Hepatocyte (in vitro differentiated cells): ENCODE results near the gene NLRP8. TPM values are rescaled to one million over a fixed set of nuclear protein-coding genes. Genes with fewer than 3 reads are reported as not detected.
"Not testable (repeated sequence)": the region's sequence is repeated elsewhere in the genome, so short reads cannot be mapped to it uniquely, and the experiment has no call there.

ENCODE experiments used
- DNase-seq: peaks from one replicate; pipeline ENCODE4 v3.0.0-alpha.2; 2016; ENCODE audit warnings: low spot score
- H2AFZ ChIP-seq: fragments of 200-600 bp; sonication (generic); 2 replicates; pipeline ENCODE4 v1.6.0; 2016; ENCODE audit warnings: antibody characterized with exemption, mild to moderate bottlenecking
- H3K27ac ChIP-seq: fragments of 200-600 bp; sonication (generic); 2 replicates; pipeline ENCODE4 v1.5.1; 2016; ENCODE audit warnings: mild to moderate bottlenecking
- H3K27me3 ChIP-seq: fragments of 200-600 bp; sonication (generic); 2 replicates; pipeline ENCODE4 v1.6.1; 2016
- H3K36me3 ChIP-seq: fragments of 200-600 bp; sonication (generic); replicated peaks from 2 replicates; pipeline ENCODE4 v1.5.1; 2016; ENCODE audit warnings: low read depth; ENCODE audit not compliant: insufficient read depth
- H3K4me1 ChIP-seq: fragments of 200-600 bp; sonication (generic); 2 replicates; pipeline ENCODE4 v1.5.1; 2016; ENCODE audit warnings: mild to moderate bottlenecking, moderate library complexity; ENCODE audit not compliant: insufficient read depth
- H3K4me2 ChIP-seq: fragments of 200-600 bp; sonication (generic); 2 replicates; pipeline ENCODE4 v1.6.0; 2016
- H3K4me3 ChIP-seq: fragments of 200-600 bp; sonication (generic); 2 replicates; pipeline ENCODE4 v1.5.1; 2016; ENCODE audit warnings: mild to moderate bottlenecking
- H3K79me2 ChIP-seq: fragments of 200-600 bp; sonication (generic); 2 replicates; pipeline ENCODE4 v1.6.0; 2017; ENCODE audit warnings: mild to moderate bottlenecking
- H3K9me2 ChIP-seq: fragments of 200-600 bp; sonication (generic); replicated peaks from 2 replicates; pipeline ENCODE4 v1.6.0; 2017; ENCODE audit warnings: mild to moderate bottlenecking; ENCODE audit not compliant: insufficient read depth
- H3K9me3 ChIP-seq: fragments of 200-600 bp; sonication (generic); 2 replicates; pipeline ENCODE4 v1.5.1; 2016; ENCODE audit warnings: low read depth, mild to moderate bottlenecking
- H4K20me1 ChIP-seq: fragments of 200-600 bp; sonication (generic); 2 replicates; pipeline ENCODE4 v1.6.0; 2016; ENCODE audit warnings: mild to moderate bottlenecking; ENCODE audit not compliant: insufficient read depth, poor library complexity, severe bottlenecking
- EZH2 ChIP-seq: fragments of 200-600 bp; sonication (generic); IDR thresholded peaks from 2 replicates; pipeline ENCODE4 v1.6.1; 2016; ENCODE audit warnings: antibody characterized with exemption, mild to moderate bottlenecking, borderline replicate concordance
- EZH2phosphoT487 ChIP-seq: fragments of 200-600 bp; sonication (generic); IDR thresholded peaks from one replicate; pipeline ENCODE4 v1.6.1; 2018; ENCODE audit warnings: antibody characterized with exemption, mild to moderate bottlenecking, low read depth, moderate library complexity; ENCODE audit not compliant: unreplicated experiment, severe bottlenecking
- WGBS: methylation state at CpG from one replicate; pipeline ENCODE4 v1.1.6; 2016; ENCODE audit warnings: low lambda C conversion rate; ENCODE audit errors: missing lambda C conversion rate; 5-methylcytosine and 5-hydroxymethylcytosine counted together
- polyA plus RNA-seq: library from polyadenylated mRNA; unstranded; fragments of >200 nt; fragmentation: Nextera tagmentation; extraction: Ambion mirVana; gene quantifications from 2 replicates; pipeline ENCODE4 v1.2.1, GENCODE V29; 2016
- total RNA-seq: library from RNA; depleted of rRNA; stranded (reverse); fragments of >200 nt; gene quantifications from 2 replicates; pipeline ENCODE4 v1.2.3, GENCODE V29; 2014
- TF ChIP-seq, protein P1 (sequence below): fragments of 200-600 bp; sonication (generic); IDR thresholded peaks from 2 replicates; pipeline ENCODE4 v1.5.1; 2016; ENCODE audit warnings: antibody characterized with exemption, mild to moderate bottlenecking; ENCODE audit not compliant: poor library complexity

Gene NLRP8
- total and polyA plus RNA-seq, 2 experiments from 2014 or later = not detected

- no peak overlapping the region for H3K4me2 ChIP-seq
- H3K9me2 ChIP-seq = no peaks in the 10 kb centered on the region
- TF ChIP-seq EZH2phosphoT487 (no peak), EZH2 (no peak)
- TF ChIP-seq, protein P1, sequence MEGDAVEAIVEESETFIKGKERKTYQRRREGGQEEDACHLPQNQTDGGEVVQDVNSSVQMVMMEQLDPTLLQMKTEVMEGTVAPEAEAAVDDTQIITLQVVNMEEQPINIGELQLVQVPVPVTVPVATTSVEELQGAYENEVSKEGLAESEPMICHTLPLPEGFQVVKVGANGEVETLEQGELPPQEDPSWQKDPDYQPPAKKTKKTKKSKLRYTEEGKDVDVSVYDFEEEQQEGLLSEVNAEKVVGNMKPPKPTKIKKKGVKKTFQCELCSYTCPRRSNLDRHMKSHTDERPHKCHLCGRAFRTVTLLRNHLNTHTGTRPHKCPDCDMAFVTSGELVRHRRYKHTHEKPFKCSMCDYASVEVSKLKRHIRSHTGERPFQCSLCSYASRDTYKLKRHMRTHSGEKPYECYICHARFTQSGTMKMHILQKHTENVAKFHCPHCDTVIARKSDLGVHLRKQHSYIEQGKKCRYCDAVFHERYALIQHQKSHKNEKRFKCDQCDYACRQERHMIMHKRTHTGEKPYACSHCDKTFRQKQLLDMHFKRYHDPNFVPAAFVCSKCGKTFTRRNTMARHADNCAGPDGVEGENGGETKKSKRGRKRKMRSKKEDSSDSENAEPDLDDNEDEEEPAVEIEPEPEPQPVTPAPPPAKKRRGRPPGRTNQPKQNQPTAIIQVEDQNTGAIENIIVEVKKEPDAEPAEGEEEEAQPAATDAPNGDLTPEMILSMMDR = no peak
- no peaks in the 10 kb centered on the region for H3K27me3 ChIP-seq
- H3K9me3 ChIP-seq = no peaks in the 10 kb centered on the region
- no peaks in the 10 kb centered on the region for H3K4me1 ChIP-seq
- 57% methylated on average over 8 of the region's 8 CpGs for WGBS
- H2AFZ ChIP-seq = no peak overlapping the region
- DNase-seq = no peak
- no peaks in the 10 kb centered on the region for H3K36me3 ChIP-seq
- H3K4me3 ChIP-seq = no peak overlapping the region
- H4K20me1 ChIP-seq = no peaks in the 10 kb centered on the region
- no peak overlapping the region for H3K27ac ChIP-seq
- H3K79me2 ChIP-seq = no peaks in the 10 kb centered on the region
Measured at GRCh38 chr19:55927991-55928390, 19.6 kb upstream of the NLRP8 start.

GRCh38 chr19:55929258-55929657 lies 18.4 kb upstream of the NLRP8 start:
- not testable (repeated sequence) for H4K20me1 ChIP-seq, H3K4me1 ChIP-seq, H3K36me3 ChIP-seq, H3K9me2 ChIP-seq, H2AFZ ChIP-seq, H3K4me2 ChIP-seq, H3K27me3 ChIP-seq, H3K27ac ChIP-seq, H3K79me2 ChIP-seq, H3K4me3 ChIP-seq, DNase-seq, H3K9me3 ChIP-seq
- WGBS = 78% methylated on average over 5 of the region's 5 CpGs

DNA sequence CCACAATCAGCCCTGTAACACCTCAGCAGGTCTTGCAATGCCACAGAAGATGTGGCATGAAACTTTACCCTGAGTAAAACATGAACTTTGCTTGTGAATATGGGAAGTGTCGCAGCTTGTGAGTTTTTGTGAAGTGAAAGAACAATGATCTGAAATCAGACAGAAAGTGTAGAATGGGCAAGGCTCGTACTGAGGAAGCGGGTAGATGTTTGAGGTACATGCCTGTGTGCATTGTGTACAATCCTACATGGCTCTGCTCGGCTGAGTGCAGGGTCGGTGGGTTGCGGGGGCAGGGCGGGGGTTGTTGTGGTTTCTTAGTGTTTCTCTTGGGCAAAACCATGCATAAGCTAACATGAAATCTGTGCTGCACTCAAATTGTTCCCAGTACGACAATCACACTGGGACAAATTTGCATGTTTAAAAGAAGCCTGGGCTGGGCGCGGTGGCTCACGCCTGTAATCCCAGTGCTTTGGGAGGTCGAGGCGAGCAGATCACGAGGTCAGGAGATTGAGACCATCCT lies 16.6 kb upstream of the NLRP8 start:
- TF ChIP-seq EZH2 = no peak
- TF ChIP-seq EZH2phosphoT487 = no peak
- TF ChIP-seq, protein P1 = no peak
- Histone ChIP-seq H3K79me2 (no peaks in the 10 kb centered on the region), H3K27me3 (no peaks in the 10 kb centered on the region), H3K4me2 (no peak overlapping the region), H3K4me3 (no peak overlapping the region), H3K27ac (no peak overlapping the region), H4K20me1 (no peaks in the 10 kb centered on the region), H3K36me3 (no peaks in the 10 kb centered on the region), H2AFZ (no peak overlapping the region), H3K4me1 (no peaks in the 10 kb centered on the region), H3K9me3 (no peaks in the 10 kb centered on the region), H3K9me2 (no peaks in the 10 kb centered on the region)
- DNase-seq = no peak
- WGBS = 70% methylated on average over 14 of the region's 14 CpGs

DNA sequence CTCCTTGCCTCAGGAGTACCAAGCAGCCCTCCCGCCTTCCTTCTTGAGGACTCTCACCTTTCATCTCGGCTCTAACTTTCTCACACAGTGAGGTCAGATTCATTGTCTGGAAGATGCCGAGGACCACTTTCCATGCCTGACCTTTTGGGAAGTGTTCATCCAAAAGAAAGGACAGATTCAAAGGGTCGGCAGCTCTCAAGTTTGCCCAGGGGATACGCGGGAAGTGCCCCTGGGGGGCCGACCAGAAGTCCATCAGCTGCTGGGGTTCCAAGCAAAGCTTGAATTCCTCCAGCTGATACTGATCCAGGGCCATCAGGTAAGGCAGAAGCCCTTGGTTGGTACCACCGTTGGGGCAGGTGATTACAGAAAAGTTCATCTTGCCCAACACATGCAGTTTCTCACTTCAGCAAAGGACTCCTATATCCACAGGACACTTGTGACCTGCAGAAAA lies 15.7 kb upstream of the NLRP8 start, which contains the start of gene NLRP13:
Gene NLRP13 (minus strand): TSS at position 401 of the 451 bp plus-strand sequence. CDS start 25 bp downstream, at position 376.
- Histone ChIP-seq H2AFZ (no peak within 1 kb of the TSS), H3K4me3 (no peak within 1 kb of the TSS), H3K79me2 (no peaks in the 10 kb centered on the region), H3K4me2 (no peak within 1 kb of the TSS), H3K4me1 (no peaks in the 10 kb centered on the region), H3K36me3 (no peaks in the 10 kb centered on the region), H3K9me3 (no peaks in the 10 kb centered on the region), H3K9me2 (no peaks in the 10 kb centered on the region), H3K27me3 (no peaks in the 10 kb centered on the region), H4K20me1 (no peaks in the 10 kb centered on the region), H3K27ac (no peak within 1 kb of the TSS)
- no peak for DNase-seq
- TF ChIP-seq, protein P1 = no peak
- TF ChIP-seq EZH2phosphoT487 = no peak
- TF ChIP-seq EZH2 = no peak
- 75% methylated on average over 8 of the region's 8 CpGs for WGBS
